ENCODE data around the gene NAA16.
"Not testable (repeated sequence)": the region's sequence is repeated elsewhere in the genome, so short reads cannot be mapped to it uniquely, and the experiment has no call there.

NAA16 gene

DNA sequence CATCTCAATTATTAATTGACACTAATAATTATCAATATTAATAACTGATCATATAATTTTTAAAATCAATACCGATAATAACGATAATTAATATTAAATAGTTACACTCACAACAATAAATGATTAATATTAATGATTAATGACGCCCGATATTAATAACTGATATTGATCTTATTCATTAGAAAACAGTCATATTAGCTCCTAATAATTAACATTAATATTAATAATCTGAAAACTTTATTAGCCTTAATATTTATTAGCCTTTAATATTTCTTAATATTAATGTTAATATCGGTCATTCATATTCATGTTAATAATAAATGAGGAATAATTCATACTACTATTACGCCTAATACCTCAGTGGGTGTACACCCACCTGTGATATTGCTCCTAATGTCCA, 113.6 kb downstream of the NAA16 start:
- not testable (repeated sequence) for H3K9me3 ChIP-seq (ENCODE audit: control insufficient read depth, insufficient read depth, low read depth, low read length); H3K4me1 ChIP-seq (ENCODE audit: control insufficient read depth, insufficient read depth, low read length); H3K27ac ChIP-seq (ENCODE audit: low read depth, low read length); H3K9ac ChIP-seq (ENCODE audit: low read length); H3K4me3 ChIP-seq (ENCODE audit: low read depth, low read length); H3K36me3 ChIP-seq (ENCODE audit: control insufficient read depth, insufficient read depth, low read length)
- peaks cover 24% of the 10 kb centered on the region for H3K27me3 ChIP-seq (ENCODE audit: control insufficient read depth, insufficient read depth, low read length)

DNA sequence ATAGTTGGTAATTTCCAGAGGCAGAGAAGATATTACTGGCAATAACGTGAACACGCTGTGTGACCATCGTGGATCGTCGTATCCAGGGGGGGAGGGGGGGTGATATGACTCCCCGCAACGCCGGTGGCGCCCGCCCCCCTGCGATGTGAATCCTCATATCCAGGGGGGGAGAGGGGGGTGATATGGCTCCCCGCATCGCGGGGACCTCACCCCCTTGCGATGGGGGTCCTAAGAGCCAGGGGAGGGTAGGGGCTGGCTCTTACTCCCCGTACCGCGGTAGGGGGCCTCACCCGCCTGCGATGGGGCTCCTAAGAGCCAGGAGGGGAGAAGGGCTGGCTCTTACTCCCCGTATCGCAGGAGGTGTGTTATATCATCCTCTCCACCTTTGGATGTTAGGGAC, 115.0 kb downstream of the NAA16 start:
- H3K9ac ChIP-seq (ENCODE audit: low read length) = no peak overlapping the region
- H3K36me3 ChIP-seq (ENCODE audit: control insufficient read depth, insufficient read depth, low read length) = no peaks in the 10 kb centered on the region
- no peak overlapping the region for H3K27ac ChIP-seq (ENCODE audit: low read depth, low read length)
- H3K27me3 ChIP-seq (ENCODE audit: control insufficient read depth, insufficient read depth, low read length) = peaks cover 24% of the 10 kb centered on the region
- no peak overlapping the region for H3K4me3 ChIP-seq (ENCODE audit: low read depth, low read length)
- H3K4me1 ChIP-seq (ENCODE audit: control insufficient read depth, insufficient read depth, low read length) = no peaks in the 10 kb centered on the region
- H3K9me3 ChIP-seq (ENCODE audit: control insufficient read depth, insufficient read depth, low read depth, low read length) = no peaks in the 10 kb centered on the region

Data from HUES6 (cell line).